AG09309 (cell line): ENCODE measurements around the gene LSM14B.

ENCODE experiments used
- DNase-seq: peaks from one replicate; pipeline ENCODE4 v3.0.0-alpha.2; 2010; ENCODE audit warnings: low read depth
- H3K4me3 ChIP-seq: 2 replicates; pipeline ENCODE4 v1.5.1; 2011; ENCODE audit warnings: mild to moderate bottlenecking, low read depth, low read length, moderate library complexity; ENCODE audit not compliant: control insufficient read depth
- TF ChIP-seq, protein P1 (sequence below): IDR thresholded peaks from 2 replicates; pipeline ENCODE4 v1.5.1; 2011; ENCODE audit warnings: mild to moderate bottlenecking, low read depth, low read length, inconsistent platforms; ENCODE audit not compliant: insufficient read depth, control insufficient read depth; ENCODE audit errors: missing control alignments

LSM14B gene

DNA sequence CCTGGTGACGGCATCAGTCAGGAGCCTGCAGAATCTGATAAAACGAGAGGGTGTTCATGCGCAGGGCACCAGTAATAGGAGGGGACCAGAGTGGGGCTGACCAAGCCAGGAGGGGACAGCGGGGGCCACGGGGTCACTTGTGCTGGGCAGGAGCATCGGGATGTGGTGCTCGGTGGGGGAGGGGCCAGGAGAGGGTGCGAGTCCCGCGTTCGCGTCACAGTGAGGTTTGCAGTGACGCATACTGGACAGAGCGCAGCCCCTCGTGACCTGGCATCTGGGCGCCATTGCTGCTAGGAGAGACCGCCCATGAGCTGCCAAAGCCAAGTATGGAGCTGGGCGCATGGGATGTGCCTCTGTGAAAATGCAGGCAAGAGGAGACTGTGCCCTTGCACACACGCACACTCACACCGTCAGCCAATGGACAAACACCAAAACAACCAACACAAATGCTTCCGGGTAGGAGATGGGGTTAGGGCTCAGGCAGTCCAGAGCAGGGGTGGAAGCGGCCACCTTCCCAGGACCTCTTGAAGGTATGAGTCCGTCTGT lies 46.7 kb downstream of the LSM14B start:
- H3K4me3 ChIP-seq = no peak overlapping the region
- no peak for DNase-seq
- TF ChIP-seq, protein P1, sequence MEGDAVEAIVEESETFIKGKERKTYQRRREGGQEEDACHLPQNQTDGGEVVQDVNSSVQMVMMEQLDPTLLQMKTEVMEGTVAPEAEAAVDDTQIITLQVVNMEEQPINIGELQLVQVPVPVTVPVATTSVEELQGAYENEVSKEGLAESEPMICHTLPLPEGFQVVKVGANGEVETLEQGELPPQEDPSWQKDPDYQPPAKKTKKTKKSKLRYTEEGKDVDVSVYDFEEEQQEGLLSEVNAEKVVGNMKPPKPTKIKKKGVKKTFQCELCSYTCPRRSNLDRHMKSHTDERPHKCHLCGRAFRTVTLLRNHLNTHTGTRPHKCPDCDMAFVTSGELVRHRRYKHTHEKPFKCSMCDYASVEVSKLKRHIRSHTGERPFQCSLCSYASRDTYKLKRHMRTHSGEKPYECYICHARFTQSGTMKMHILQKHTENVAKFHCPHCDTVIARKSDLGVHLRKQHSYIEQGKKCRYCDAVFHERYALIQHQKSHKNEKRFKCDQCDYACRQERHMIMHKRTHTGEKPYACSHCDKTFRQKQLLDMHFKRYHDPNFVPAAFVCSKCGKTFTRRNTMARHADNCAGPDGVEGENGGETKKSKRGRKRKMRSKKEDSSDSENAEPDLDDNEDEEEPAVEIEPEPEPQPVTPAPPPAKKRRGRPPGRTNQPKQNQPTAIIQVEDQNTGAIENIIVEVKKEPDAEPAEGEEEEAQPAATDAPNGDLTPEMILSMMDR = no peak

DNA sequence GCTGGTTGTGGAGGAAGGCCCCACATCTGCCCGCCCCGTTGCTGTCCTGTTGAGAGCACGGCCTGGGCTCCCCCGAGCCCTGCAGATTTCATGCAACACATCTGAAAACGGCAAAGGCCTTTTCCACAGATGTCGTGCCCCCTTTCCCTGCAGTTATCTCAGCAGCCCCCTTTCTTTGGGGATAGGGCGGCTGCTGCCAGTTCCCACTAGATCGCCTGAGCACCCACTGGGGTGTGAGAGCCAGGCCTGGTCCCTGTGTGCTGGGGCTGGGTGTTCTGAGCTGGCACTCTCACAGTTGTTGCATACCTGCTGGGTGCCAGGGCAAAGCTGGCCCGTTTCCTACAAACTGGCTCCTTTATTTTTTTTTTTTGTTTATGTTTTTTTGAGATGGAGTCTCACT lies 48.3 kb downstream of the LSM14B start:
- H3K4me3 ChIP-seq = no peak overlapping the region
- no peak for DNase-seq
- TF ChIP-seq, protein P1 = no peak

DNA sequence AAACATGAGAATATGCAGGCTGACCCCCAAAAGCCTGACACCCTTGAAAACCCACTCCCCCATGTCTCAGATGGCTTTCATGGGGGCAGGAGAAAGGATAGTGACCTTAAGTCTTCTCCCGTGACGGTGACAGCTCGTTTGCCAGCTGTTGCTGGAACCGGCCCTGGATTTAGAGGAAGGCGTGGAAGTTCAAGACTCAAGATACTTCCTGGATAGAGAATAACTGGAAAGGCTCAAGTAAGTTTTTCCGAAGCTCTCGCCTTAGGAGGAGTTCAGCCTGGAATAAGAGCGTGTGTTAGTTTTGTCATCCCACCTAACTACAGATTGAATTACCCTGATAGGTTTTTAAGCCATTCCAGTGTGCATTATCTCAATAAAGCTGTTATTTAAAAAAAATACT lies 49.0 kb downstream of the LSM14B start:
- H3K4me3 ChIP-seq = no peak overlapping the region
- TF ChIP-seq, protein P1 = no peak
- DNase-seq = no peak

GRCh38 chr20:62172666-62173065 lies 50.4 kb downstream of the LSM14B start:
- DNase-seq = no peak
- H3K4me3 ChIP-seq = no peak overlapping the region
- TF ChIP-seq, protein P1 = no peak

GRCh38 chr20:62174021-62174804 lies 51.9 kb downstream of the LSM14B start:
- TF ChIP-seq, protein P1 = no peak
- no peak overlapping the region for H3K4me3 ChIP-seq
- no peak for DNase-seq

DNA sequence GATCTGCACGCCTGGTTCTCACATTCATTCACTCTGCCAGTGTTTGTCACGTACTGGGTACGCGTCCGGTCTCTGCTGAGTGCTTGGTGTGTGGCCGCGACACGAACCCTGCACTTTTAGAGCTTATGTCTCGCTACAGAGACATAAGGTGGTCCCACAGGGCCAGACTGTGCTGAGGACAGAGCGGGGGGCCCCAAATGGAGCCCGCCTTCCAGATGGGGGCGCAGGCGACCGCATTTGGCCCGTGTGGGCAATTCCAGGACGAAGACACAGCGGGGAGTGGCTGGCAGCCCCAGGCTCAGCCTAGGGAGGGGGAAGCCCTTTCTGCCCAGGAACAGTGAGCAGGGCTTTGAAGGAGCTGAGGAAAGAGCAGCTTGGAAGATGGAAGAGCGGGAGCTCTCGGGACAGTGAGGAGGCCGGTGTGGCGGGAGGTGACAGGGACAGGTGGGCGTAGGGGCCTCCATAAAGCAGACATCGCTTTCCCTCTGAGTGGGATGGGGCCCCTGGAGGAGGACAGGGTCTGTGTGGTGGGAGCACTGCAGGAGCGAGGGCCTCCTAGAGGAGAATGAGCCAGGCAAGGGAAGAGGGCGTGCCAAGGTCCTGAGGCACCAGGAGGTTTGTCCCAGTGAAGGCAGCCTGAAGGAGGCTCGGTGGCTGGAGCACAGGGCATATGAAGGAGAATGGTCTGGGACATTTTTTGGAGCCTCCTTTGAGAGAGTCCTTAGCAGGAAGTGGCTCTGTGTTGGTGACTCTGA lies 52.8 kb downstream of the LSM14B start:
- no peak overlapping the region for H3K4me3 ChIP-seq
- TF ChIP-seq, protein P1 = no peak
- no peak for DNase-seq
